GOT3 (cell line): ENCODE measurements around the gene RBM3.
"Not testable (repeated sequence)": the region's sequence is repeated elsewhere in the genome, so short reads cannot be mapped to it uniquely, and the experiment has no call there.

ENCODE experiments used
- DNase-seq: peaks from one replicate; lab custom pipeline; 2025; ENCODE audit warnings: mixed read lengths; lab: John Stamatoyannopoulos, UW

RBM3 gene

GRCh38 chrX:48574270-48575266, at the start of gene RBM3:
TSS of gene RBM3 (plus strand) at chrX:48574484. CDS start at chrX:48575181, 697 bp downstream.
- peak; percentile 65 for DNase-seq

- not testable (repeated sequence) for DNase-seq
Observed at GRCh38 chrX:48525853-48526252, 48.4 kb upstream of the RBM3 start.

GRCh38 chrX:48530736-48531135, 43.5 kb upstream of the RBM3 start:
- DNase-seq = no peak

DNA sequence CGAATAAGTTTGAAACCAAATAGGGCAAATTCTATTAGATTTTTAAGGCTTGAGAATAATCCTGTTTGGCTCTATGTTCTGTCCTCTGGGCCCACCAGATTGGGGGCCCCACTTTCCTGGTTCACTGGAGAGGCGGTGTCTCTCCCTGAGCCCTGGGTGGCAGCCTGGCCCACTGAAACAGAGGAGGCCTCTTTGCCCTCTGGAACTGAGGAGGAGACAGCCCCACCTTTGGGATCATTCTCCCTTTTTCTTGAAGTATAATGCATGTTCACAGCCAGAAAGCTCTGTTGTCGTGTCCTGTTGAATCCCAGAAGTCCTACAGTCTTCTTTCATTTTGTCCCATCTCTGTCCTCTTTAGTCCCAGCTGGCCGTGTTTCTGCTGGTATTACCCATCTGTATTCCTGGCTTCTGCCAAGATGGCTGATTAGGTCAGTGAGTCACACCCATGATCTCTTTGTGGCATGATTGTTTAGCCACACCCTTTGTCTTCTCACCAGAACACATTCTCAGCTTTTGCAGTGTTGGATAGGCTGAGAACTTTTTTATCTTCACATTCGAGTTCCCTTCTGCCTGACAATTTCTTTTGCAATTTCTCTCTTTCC, 42.8 kb upstream of the RBM3 start:
- DNase-seq = no peak

DNA sequence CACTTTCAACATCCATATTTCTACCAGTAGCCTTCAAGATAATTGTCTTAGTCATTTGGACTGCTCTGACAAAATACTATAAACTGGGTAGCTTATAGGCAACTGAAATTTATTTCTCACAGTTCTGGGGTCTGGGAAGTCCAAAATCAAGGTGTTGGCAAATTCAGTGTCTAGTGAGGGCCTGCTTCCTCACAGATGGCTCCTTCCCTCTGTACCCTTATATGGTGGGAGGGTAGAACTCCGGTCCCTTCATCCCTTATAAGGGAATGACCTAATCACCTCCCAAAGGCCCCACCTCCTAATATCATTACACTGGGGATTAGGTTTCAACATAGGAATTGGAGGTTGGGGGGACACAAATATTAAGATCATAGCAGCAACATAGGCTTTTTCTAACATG, 42.1 kb upstream of the RBM3 start:
- no peak for DNase-seq

DNA sequence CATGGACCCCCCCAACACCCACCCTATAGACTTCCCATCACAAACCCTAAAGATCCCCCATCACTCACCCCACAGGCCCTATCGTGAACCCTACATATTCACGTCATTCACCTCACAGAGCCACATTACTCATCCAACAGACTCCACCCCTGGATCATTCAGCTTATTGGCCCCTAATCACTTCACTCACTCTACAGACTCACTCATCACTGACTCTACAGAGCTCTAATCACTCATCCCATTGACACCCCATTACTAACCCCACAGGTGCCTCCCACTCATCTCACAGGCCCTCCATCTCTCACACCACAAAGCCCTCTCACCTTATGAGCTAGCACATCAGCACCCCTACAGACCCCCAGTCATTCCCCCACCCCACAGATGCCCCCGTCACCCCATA, 41.1 kb upstream of the RBM3 start:
- no peak for DNase-seq

GRCh38 chrX:48538641-48539344, 35.5 kb upstream of the RBM3 start:
- no peak for DNase-seq

- peak; percentile 78 for DNase-seq
Observed at GRCh38 chrX:48539345-48540027, 34.8 kb upstream of the RBM3 start, which contains the start of gene TBC1D25. TSS of gene TBC1D25 (plus strand) at chrX:48539714. CDS start at chrX:48539798, 84 bp downstream.

- DNase-seq = no peak
Observed at GRCh38 chrX:48540028-48540375, 34.3 kb upstream of the RBM3 start.

DNA sequence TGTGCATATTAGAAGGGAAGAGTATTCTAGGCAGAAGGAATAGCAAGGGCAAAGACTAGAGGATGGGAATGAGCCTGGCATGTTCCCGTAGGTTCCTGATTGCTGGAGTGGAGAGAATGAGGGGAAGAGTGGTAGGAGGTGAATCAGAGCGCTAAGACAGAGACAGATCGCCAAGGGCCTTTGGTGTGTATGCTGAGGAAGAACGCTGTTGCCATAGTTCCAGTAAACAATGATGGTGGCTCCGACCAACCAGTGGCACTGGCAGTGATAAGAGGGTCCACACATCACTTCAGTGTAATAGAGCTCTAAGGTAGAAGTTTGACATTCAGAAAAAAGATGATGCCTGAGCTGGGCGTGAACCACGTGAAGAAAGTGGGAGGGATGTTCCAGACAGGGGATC, 33.8 kb upstream of the RBM3 start:
- no peak for DNase-seq

DNA sequence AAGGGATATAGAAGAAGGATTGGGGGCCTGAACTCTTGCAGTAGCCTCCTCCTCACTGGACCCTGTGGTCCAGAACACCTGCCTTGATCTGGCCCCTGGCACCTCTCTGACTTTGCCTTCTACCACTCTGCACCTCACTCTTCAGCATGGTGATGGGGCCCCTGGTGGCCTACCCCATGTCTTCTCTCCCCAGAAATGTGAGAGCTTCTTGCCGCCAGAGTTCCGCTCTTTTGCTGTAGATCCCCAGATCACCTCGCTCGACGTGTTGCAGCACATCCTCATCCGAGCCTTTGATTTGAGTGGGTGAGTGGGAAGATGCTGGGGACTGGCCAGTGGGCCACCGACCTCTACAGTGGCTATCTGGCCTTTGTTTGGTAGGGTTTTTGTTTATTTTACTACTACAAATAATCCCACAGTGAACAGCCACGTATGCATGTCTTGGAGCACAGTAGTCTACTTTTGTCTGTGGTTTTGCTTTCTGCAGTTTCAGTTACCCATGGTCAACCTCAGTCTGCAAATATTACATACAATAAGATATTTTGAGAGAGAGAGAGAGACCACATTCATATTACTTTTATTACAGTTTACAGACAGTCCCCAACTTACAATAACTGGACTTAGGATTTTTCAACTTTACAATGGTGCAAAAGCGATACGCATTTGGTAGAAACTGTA, 33.0 kb upstream of the RBM3 start:
- no peak for DNase-seq

DNA sequence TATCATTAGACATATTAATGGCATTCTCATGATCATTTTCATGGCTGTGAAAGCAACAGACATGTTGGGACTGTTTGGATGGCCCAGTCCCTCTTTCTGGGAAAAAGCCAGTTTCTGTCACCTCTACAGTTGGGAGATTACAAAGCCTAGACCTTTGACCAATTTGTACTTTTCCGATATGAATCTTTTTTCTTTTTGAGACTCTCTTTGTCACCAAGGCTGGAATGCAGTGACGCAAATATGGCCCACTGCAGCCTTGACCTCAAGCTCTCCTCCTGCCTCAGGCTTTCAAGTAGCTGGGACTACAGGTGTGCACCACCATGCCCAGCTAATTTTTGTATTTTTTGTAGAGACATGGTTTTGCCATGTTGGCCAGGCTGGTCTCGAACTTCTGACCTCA, 25.4 kb upstream of the RBM3 start:
- DNase-seq = no peak

DNA sequence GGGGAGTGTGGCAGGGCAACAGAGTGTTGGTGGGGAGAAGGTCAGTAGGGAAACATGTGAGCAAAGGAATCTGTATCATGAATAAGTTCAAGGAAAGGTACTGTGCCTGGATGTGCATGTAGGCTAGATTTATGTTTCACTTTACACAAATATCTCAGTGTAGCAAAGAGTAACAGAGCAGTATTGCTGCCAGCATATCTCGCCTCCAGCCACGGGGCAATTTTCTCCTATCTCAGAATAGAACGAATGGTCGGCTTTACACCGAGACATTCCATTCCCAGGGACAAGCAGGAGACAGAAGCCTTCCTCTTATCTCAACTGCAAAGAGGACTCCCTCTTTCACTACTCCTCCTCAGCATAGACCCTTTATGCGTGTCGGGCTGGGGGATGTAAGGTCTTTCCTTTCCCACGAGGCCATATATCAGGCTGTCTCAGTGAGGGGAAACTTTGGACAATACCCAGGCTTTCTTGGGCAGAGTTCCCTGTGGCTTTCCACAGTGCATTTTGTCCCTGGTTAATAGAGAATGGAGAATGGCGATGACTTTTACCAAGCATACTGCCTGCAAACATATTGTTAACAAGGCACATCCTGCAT, 18.5 kb upstream of the RBM3 start:
- DNase-seq = not testable (repeated sequence)

GRCh38 chrX:48558271-48558670, 16.0 kb upstream of the RBM3 start:
- DNase-seq = no peak

DNA sequence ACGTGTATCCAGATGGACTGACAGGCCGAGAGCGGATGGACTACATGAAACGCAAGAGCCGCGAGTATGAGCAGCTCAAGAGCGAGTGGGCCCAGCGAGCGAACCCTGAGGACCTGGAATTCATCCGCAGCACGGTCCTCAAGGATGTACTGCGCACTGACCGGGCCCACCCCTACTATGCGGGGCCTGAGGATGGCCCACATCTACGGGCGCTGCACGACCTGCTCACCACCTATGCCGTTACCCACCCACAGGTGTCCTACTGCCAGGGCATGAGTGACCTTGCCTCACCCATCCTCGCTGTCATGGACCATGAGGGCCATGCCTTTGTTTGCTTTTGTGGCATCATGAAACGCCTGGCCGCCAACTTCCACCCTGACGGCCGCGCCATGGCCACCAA, 14.6 kb upstream of the RBM3 start:
- DNase-seq = no peak

- DNase-seq = no peak
Observed at GRCh38 chrX:48560056-48560455, 14.2 kb upstream of the RBM3 start.

DNA sequence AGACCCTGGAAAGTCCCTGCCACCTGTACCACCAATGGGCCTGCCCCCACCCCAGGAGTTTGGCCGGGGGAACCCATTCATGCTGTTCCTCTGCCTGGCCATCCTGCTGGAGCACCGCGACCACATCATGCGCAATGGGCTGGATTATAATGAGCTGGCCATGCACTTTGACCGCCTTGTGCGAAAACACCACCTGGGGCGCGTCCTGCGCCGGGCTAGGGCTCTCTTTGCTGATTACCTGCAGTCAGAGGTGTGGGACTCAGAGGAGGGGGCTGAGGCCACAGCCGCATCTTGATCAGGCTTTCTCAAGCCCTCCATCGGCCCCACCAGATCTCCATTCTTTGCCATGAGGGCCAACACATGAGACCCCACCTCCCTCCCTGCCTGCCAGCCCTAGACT, 13.6 kb upstream of the RBM3 start:
- DNase-seq = no peak

DNA sequence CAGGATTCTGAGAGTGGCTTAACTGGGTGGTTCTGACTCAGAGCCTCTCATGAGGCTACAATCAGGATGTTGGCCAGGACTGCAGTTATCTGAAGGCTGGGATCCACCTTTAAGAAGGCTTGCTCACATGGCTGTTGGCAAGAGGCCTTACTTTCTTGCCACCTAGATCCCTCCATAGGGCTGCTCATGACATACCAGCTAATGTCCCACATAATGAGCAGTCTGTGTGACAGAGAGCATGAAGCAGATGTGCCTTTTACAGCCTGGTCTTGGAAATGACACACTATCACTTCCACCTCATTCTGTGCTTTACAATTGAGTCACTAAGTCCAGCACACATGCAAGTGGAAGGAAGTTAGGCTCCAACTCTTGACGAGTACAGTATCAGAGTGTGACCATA, 4.3 kb upstream of the RBM3 start:
- no peak for DNase-seq

- no peak for DNase-seq
Observed at GRCh38 chrX:48573690-48574269, 504 bp upstream of the RBM3 start.

DNA sequence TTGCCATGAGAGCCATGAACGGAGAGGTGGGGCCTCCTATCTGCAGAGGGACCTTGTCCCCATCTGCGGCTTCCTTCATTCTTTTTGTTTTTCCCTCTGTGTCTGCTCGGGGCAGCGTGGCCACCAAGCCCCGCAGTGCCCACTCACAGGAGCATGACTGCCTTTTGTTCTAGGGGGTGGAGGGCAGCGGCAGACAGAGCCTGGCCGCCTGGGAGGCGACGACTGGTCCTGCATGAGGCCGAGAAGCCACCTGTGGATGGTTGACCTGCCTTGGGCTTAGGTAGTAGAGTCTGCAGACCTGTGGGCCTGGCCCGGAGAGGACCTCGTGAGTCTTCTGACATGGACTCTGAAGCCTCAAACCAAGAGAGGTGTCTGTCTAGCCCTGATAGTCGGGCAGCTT, 1.4 kb downstream of the RBM3 start:
- no peak for DNase-seq

DNA sequence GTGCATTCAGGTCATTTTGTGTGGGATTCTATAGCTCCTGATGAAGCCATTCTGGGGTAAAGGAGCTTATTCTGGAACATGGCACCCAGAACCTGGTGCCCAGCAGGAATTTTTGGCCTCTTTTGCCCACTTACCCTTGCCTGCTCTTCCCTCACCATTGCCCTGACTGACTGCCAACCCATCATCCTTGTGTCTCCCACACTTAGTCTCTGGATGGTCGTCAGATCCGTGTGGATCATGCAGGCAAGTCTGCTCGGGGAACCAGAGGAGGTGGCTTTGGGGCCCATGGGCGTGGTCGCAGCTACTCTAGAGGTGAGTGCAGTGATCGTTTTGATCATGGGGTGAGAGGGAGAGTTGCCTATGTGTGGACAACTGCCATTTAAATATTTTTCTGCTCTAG, 1.8 kb downstream of the RBM3 start:
- DNase-seq = no peak
